Loucy (cell line): Measurements from ENCODE around the gene DCP1B.

Source experiments
- EZH2phosphoT487 ChIP-seq: fragments of 200-600 bp; IDR thresholded peaks from 2 replicates; pipeline ENCODE4 v1.6.1; 2018; ENCODE audit warnings: antibody characterized with exemption, mild to moderate bottlenecking, moderate library complexity, borderline replicate concordance
- TF ChIP-seq, protein P1 (sequence below): fragments of 200-600 bp; sonication (generic); conservative IDR thresholded peaks from 2 replicates; pipeline ENCODE4 v1.5.1; 2014; ENCODE audit warnings: mild to moderate bottlenecking, antibody characterized with exemption, low read length

DNA sequence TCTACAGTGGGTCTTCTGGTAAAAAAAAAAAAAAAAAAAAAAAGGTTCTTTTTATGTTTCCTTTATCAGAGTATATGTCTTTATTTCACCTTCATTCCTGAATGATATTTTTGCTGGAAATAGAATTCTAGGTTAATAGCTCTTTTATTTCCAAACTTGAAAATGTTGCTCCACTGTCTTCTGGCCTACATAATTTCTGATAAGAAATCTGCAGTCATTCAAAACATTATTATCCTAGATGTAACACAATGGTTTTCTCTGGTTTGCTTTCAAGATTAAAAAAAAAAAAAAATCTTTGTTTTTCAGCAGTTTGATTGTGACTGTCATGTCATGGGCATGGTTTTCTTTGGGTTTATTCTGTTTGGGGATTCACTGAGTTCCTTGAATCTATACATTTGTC is 19.5 kb downstream of the DCP1B start:
- TF ChIP-seq, protein P1, sequence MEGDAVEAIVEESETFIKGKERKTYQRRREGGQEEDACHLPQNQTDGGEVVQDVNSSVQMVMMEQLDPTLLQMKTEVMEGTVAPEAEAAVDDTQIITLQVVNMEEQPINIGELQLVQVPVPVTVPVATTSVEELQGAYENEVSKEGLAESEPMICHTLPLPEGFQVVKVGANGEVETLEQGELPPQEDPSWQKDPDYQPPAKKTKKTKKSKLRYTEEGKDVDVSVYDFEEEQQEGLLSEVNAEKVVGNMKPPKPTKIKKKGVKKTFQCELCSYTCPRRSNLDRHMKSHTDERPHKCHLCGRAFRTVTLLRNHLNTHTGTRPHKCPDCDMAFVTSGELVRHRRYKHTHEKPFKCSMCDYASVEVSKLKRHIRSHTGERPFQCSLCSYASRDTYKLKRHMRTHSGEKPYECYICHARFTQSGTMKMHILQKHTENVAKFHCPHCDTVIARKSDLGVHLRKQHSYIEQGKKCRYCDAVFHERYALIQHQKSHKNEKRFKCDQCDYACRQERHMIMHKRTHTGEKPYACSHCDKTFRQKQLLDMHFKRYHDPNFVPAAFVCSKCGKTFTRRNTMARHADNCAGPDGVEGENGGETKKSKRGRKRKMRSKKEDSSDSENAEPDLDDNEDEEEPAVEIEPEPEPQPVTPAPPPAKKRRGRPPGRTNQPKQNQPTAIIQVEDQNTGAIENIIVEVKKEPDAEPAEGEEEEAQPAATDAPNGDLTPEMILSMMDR = no peak
- TF ChIP-seq EZH2phosphoT487 = no peak
